ENCODE data around the gene TRPM8. TPM values are rescaled to one million over a fixed set of nuclear protein-coding genes. Genes with fewer than 3 reads are reported as not detected.

TRPM8 gene
- total RNA-seq, 2 donors from 2014 or later, result not detected

- no peak overlapping the region for H3K27ac Mint-ChIP-seq
- H3K27me3 ChIP-seq (ENCODE audit: control insufficient read depth, insufficient read depth, low read length, poor library complexity, severe bottlenecking), result peaks cover 14% of the 10 kb centered on the region
- no peaks in the 10 kb centered on the region for H3K4me1 Mint-ChIP-seq
- no peak overlapping the region for H3K4me3 Mint-ChIP-seq
- H3K36me3 Mint-ChIP-seq (ENCODE audit: low read depth), result no peaks in the 10 kb centered on the region
- H3K9ac ChIP-seq (ENCODE audit: extremely low read depth, low read length, poor library complexity, severe bottlenecking), result no peak overlapping the region
- no peaks in the 10 kb centered on the region for H3K9me3 Mint-ChIP-seq
- peaks cover 8% of the 10 kb centered on the region for H3K27me3 Mint-ChIP-seq (ENCODE audit: insufficient read depth)
- TF ChIP-seq, protein P1, sequence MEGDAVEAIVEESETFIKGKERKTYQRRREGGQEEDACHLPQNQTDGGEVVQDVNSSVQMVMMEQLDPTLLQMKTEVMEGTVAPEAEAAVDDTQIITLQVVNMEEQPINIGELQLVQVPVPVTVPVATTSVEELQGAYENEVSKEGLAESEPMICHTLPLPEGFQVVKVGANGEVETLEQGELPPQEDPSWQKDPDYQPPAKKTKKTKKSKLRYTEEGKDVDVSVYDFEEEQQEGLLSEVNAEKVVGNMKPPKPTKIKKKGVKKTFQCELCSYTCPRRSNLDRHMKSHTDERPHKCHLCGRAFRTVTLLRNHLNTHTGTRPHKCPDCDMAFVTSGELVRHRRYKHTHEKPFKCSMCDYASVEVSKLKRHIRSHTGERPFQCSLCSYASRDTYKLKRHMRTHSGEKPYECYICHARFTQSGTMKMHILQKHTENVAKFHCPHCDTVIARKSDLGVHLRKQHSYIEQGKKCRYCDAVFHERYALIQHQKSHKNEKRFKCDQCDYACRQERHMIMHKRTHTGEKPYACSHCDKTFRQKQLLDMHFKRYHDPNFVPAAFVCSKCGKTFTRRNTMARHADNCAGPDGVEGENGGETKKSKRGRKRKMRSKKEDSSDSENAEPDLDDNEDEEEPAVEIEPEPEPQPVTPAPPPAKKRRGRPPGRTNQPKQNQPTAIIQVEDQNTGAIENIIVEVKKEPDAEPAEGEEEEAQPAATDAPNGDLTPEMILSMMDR (conservative IDR thresholded peaks at IDR 0.05), result no peak
- no peak overlapping the region for H3K4me3 ChIP-seq (ENCODE audit: low read length)
- no peaks in the 10 kb centered on the region for H3K4me1 ChIP-seq (ENCODE audit: control insufficient read depth, insufficient read depth, low read length)
- DNase-seq, result peak; percentile 94
- H3K36me3 ChIP-seq (ENCODE audit: control insufficient read depth, insufficient read depth, low read length), result no peaks in the 10 kb centered on the region
- no peaks in the 10 kb centered on the region for H3K9me3 ChIP-seq (ENCODE audit: control insufficient read depth, low read length)
- 15 to 31% methylated on average over 6 to 9 of the region's 9 CpGs for WGBS, 2 experiments (ENCODE audit: insufficient coverage in 1 of 2, insufficient read length in 1 of 2)
- H3K27ac ChIP-seq (ENCODE audit: low read depth, low read length), result no peak overlapping the region
Measured at GRCh38 chr2:233912691-233913423, 4.3 kb upstream of the TRPM8 start.

- 10% methylated on average over 1 of the region's 2 CpGs; no CpG with 5 or more reads in 1 of the 2 experiments for WGBS, 2 experiments (ENCODE audit: insufficient coverage in 1 of 2, insufficient read length in 1 of 2)
- no peak overlapping the region for H3K4me3 Mint-ChIP-seq
- H3K27ac ChIP-seq (ENCODE audit: low read depth, low read length), result no peak overlapping the region
- H3K27me3 Mint-ChIP-seq (ENCODE audit: insufficient read depth), result peaks cover 5% of the 10 kb centered on the region
- no peaks in the 10 kb centered on the region for H3K9me3 Mint-ChIP-seq
- no peaks in the 10 kb centered on the region for H3K36me3 ChIP-seq (ENCODE audit: control insufficient read depth, insufficient read depth, low read length)
- no peak overlapping the region for H3K27ac Mint-ChIP-seq
- H3K27me3 ChIP-seq (ENCODE audit: control insufficient read depth, insufficient read depth, low read length, poor library complexity, severe bottlenecking), result peaks cover 2% of the 10 kb centered on the region
- no peak overlapping the region for H3K9ac ChIP-seq (ENCODE audit: extremely low read depth, low read length, poor library complexity, severe bottlenecking)
- DNase-seq, result no peak
- H3K9me3 ChIP-seq (ENCODE audit: control insufficient read depth, low read length), result no peaks in the 10 kb centered on the region
- H3K4me3 ChIP-seq (ENCODE audit: low read length), result no peak overlapping the region
- no peaks in the 10 kb centered on the region for H3K4me1 ChIP-seq (ENCODE audit: control insufficient read depth, insufficient read depth, low read length)
- no peaks in the 10 kb centered on the region for H3K4me1 Mint-ChIP-seq
- no peaks in the 10 kb centered on the region for H3K36me3 Mint-ChIP-seq (ENCODE audit: low read depth)
- TF ChIP-seq, protein P1 (conservative IDR thresholded peaks at IDR 0.05), result peak; percentile 62
Measured at GRCh38 chr2:233915128-233915527, 2.0 kb upstream of the TRPM8 start.

- Histone ChIP-seq H3K9me3 (ENCODE audit: control insufficient read depth, low read length) (no peaks in the 10 kb centered on the region), H3K9ac (ENCODE audit: extremely low read depth, low read length, poor library complexity, severe bottlenecking) (no peak overlapping the region), H3K27me3 (ENCODE audit: control insufficient read depth, insufficient read depth, low read length, poor library complexity, severe bottlenecking) (no peaks in the 10 kb centered on the region), H3K36me3 (ENCODE audit: control insufficient read depth, insufficient read depth, low read length) (no peaks in the 10 kb centered on the region), H3K4me1 (ENCODE audit: control insufficient read depth, insufficient read depth, low read length) (no peaks in the 10 kb centered on the region), H3K4me3 (ENCODE audit: low read length) (no peak overlapping the region), H3K27ac (ENCODE audit: low read depth, low read length) (no peak overlapping the region)
- H3K4me3 Mint-ChIP-seq, result no peak overlapping the region
- no peaks in the 10 kb centered on the region for H3K9me3 Mint-ChIP-seq
- 100% methylated on average over 1 of the region's 1 CpG; no CpG with 5 or more reads in 1 of the 2 experiments for WGBS, 2 experiments (ENCODE audit: insufficient coverage in 1 of 2, insufficient read length in 1 of 2)
- no peak overlapping the region for H3K27ac Mint-ChIP-seq
- peaks cover 8% of the 10 kb centered on the region for H3K27me3 Mint-ChIP-seq (ENCODE audit: insufficient read depth)
- DNase-seq, result no peak
- TF ChIP-seq, protein P1 (conservative IDR thresholded peaks at IDR 0.05), result no peak
- no peaks in the 10 kb centered on the region for H3K36me3 Mint-ChIP-seq (ENCODE audit: low read depth)
- no peaks in the 10 kb centered on the region for H3K4me1 Mint-ChIP-seq
Measured at GRCh38 chr2:233919319-233919718, 2.1 kb downstream of the TRPM8 start.
